ENCODE data around the gene P4HB.

The P4HB gene

GRCh38 chr17:81825841-81826466, 34.4 kb downstream of the P4HB start (continued):
- no peak for TF ChIP-seq TCF4 (CRISPR knock-in tag; IDR thresholded peaks at IDR 0.05; ENCODE audit: borderline replicate concordance)

- TF ChIP-seq PATZ1 (CRISPR knock-in tag; IDR thresholded peaks at IDR 0.05; ENCODE audit: borderline replicate concordance) (no peak), ZNF70 (CRISPR knock-in tag; IDR thresholded peaks at IDR 0.05) (no peak), PPARA (CRISPR knock-in tag; IDR thresholded peaks at IDR 0.05; ENCODE audit: borderline replicate concordance) (no peak), ARNTL (CRISPR knock-in tag; IDR thresholded peaks at IDR 0.05; ENCODE audit: borderline replicate concordance, low read depth) (no peak), ZFP3 (CRISPR knock-in tag; IDR thresholded peaks at IDR 0.05) (no peak), ESRRG (CRISPR knock-in tag; IDR thresholded peaks at IDR 0.05) (no peak), CSDC2 (CRISPR knock-in tag; IDR thresholded peaks at IDR 0.05) (no peak), TCF4 (CRISPR knock-in tag; IDR thresholded peaks at IDR 0.05; ENCODE audit: borderline replicate concordance) (no peak), ISL1 (CRISPR knock-in tag; IDR thresholded peaks at IDR 0.05) (no peak)
- TF ChIP-seq, protein P1, sequence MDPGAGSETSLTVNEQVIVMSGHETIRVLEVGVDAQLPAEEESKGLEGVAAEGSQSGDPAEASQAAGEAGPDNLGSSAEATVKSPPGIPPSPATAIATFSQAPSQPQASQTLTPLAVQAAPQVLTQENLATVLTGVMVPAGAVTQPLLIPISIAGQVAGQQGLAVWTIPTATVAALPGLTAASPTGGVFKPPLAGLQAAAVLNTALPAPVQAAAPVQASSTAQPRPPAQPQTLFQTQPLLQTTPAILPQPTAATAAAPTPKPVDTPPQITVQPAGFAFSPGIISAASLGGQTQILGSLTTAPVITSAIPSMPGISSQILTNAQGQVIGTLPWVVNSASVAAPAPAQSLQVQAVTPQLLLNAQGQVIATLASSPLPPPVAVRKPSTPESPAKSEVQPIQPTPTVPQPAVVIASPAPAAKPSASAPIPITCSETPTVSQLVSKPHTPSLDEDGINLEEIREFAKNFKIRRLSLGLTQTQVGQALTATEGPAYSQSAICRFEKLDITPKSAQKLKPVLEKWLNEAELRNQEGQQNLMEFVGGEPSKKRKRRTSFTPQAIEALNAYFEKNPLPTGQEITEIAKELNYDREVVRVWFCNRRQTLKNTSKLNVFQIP (CRISPR knock-in tag; IDR thresholded peaks at IDR 0.05; ENCODE audit: borderline replicate concordance, low read depth): no peak
- ATAC-seq: no peak
Observed at GRCh38 chr17:81824595-81824994, 35.7 kb downstream of the P4HB start.

- TF ChIP-seq CSRNP3 (CRISPR knock-in tag; IDR thresholded peaks at IDR 0.05) (no peak), GLIS3 (CRISPR knock-in tag; IDR thresholded peaks at IDR 0.05) (no peak), OSR1 (CRISPR knock-in tag; IDR thresholded peaks at IDR 0.05) (no peak), ZNF8 (CRISPR knock-in tag; IDR thresholded peaks at IDR 0.05) (no peak)
- TF ChIP-seq, protein P1 (CRISPR knock-in tag; IDR thresholded peaks at IDR 0.05; ENCODE audit: borderline replicate concordance, low read depth): no peak
- TF ChIP-seq, protein P2, sequence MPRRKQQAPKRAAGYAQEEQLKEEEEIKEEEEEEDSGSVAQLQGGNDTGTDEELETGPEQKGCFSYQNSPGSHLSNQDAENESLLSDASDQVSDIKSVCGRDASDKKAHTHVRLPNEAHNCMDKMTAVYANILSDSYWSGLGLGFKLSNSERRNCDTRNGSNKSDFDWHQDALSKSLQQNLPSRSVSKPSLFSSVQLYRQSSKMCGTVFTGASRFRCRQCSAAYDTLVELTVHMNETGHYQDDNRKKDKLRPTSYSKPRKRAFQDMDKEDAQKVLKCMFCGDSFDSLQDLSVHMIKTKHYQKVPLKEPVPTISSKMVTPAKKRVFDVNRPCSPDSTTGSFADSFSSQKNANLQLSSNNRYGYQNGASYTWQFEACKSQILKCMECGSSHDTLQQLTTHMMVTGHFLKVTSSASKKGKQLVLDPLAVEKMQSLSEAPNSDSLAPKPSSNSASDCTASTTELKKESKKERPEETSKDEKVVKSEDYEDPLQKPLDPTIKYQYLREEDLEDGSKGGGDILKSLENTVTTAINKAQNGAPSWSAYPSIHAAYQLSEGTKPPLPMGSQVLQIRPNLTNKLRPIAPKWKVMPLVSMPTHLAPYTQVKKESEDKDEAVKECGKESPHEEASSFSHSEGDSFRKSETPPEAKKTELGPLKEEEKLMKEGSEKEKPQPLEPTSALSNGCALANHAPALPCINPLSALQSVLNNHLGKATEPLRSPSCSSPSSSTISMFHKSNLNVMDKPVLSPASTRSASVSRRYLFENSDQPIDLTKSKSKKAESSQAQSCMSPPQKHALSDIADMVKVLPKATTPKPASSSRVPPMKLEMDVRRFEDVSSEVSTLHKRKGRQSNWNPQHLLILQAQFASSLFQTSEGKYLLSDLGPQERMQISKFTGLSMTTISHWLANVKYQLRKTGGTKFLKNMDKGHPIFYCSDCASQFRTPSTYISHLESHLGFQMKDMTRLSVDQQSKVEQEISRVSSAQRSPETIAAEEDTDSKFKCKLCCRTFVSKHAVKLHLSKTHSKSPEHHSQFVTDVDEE (CRISPR knock-in tag; IDR thresholded peaks at IDR 0.05): no peak
- ATAC-seq: no peak
Observed at GRCh38 chr17:81823820-81824550, 36.4 kb downstream of the P4HB start.

DNA sequence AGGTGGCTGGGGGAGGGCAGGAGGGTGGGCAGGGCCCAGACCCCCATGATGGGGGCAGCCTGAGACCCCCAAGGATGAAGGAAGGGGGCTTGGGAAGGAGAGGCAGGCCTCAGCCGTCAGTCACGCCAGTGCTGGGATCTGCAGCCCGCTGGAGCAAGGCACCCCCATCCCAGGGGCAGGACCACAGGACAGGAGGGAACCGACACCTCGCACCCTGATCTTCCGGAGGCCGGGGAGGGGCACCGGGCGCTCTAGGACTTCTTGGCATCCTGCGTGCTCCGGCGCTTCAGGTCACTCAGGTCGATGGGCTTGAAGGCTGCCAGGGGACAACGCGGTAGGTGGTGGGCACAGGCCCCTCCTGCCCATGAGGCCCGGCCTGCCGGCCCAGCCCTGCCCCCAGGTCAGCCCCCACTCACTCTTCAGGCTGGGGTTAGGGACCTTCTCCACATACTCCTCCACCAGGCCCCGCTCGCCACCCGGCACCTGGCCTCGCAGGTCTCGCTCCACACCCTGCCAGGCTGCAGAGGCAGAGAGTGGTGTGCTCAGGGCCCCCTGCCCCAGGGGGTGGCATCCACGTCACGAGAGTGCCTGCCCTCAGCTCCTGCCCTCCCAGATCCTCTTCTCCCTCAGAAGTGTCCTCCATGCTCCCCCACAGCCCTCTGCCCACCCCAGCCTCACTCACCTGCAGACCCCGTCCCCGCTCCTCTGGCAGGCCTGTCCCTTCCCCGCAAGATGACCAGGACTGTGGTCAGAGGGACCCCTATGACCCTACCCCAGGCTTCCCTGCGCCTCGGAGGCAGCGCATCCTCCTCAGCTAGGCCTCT, 37.1 kb downstream of the P4HB start:
- TF ChIP-seq BACH2 (CRISPR knock-in tag; IDR thresholded peaks at IDR 0.05; ENCODE audit: borderline replicate concordance) (no peak), PATZ1 (CRISPR knock-in tag; IDR thresholded peaks at IDR 0.05; ENCODE audit: borderline replicate concordance) (no peak), ISL1 (CRISPR knock-in tag; IDR thresholded peaks at IDR 0.05) (no peak), TOX (CRISPR knock-in tag; IDR thresholded peaks at IDR 0.05; ENCODE audit: borderline replicate concordance) (no peak), ZC3H10 (CRISPR knock-in tag; IDR thresholded peaks at IDR 0.05) (no peak), RARB (CRISPR knock-in tag; IDR thresholded peaks at IDR 0.05) (no peak), ESRRG (CRISPR knock-in tag; IDR thresholded peaks at IDR 0.05) (no peak), SNAI2 (CRISPR knock-in tag; IDR thresholded peaks at IDR 0.05) (no peak)
- TF ChIP-seq, protein P1 (CRISPR knock-in tag; IDR thresholded peaks at IDR 0.05; ENCODE audit: borderline replicate concordance, low read depth): no peak
- ATAC-seq: no peak

Data from SK-N-SH treated with all-trans-retinoic acid at 6 μM for 48 hours (cell line).